IMR-90 (cell line): Measurements from ENCODE around the gene ZNF592.

ENCODE experiments used
- CEBPB ChIP-seq: IDR thresholded peaks from 2 replicates; pipeline ENCODE4 v1.6.1; 2012; ENCODE audit warnings: low read depth, low read length, improper control_type of control experiment
- CTCF ChIP-seq: conservative IDR thresholded peaks from 2 replicates; pipeline ENCODE4 v1.5.1; 2012; ENCODE audit warnings: mild to moderate bottlenecking, low read depth, low read length, improper control_type of control experiment
- ELK1 ChIP-seq: fragments of 150-350 bp; IDR thresholded peaks from 2 replicates; pipeline ENCODE4 v1.6.1; 2016; ENCODE audit warnings: low read depth, mild to moderate bottlenecking, low read length, moderate library complexity, borderline replicate concordance
- FOS ChIP-seq: fragments of 150-350 bp; IDR thresholded peaks from 2 replicates; pipeline ENCODE4 v1.6.1; 2016; ENCODE audit warnings: low read depth, low read length
- MAFK ChIP-seq: IDR thresholded peaks from 2 replicates; pipeline ENCODE4 v1.6.1; 2012; ENCODE audit warnings: low read depth, low read length, improper control_type of control experiment
- MXI1 ChIP-seq: IDR thresholded peaks from 2 replicates; pipeline ENCODE4 v1.6.1; 2012; ENCODE audit warnings: low read depth, mild to moderate bottlenecking, low read length, moderate library complexity, borderline replicate concordance
- POLR2A ChIP-seq: IDR thresholded peaks from 2 replicates; pipeline ENCODE4 v1.6.1; 2012; ENCODE audit warnings: mild to moderate bottlenecking, low read depth, low read length
- RAD21 ChIP-seq: IDR thresholded peaks from 2 replicates; pipeline ENCODE4 v1.6.1; 2012; ENCODE audit warnings: low read length, improper control_type of control experiment
- RCOR1 ChIP-seq: IDR thresholded peaks from 2 replicates; pipeline ENCODE4 v1.6.1; 2012; ENCODE audit warnings: mild to moderate bottlenecking, low read length, improper control_type of control experiment; ENCODE audit not compliant: insufficient replicate concordance
- RFX5 ChIP-seq: IDR thresholded peaks from 2 replicates; pipeline ENCODE4 v1.8.0; 2012; ENCODE audit warnings: low read depth, mild to moderate bottlenecking, low read length, moderate library complexity
- SMC3 ChIP-seq: fragments of 150-350 bp; IDR thresholded peaks from 2 replicates; pipeline ENCODE4 v1.6.1; 2016; ENCODE audit warnings: low read depth, mild to moderate bottlenecking, antibody characterized with exemption, low read length, moderate library complexity
- USF2 ChIP-seq: fragments of 150-350 bp; IDR thresholded peaks from 2 replicates; pipeline ENCODE4 v1.6.1; 2017; ENCODE audit warnings: mild to moderate bottlenecking, antibody characterized with exemption, low read length, low read depth

GRCh38 chr15:84721371-84721770 lies 27.0 kb upstream of the ZNF592 start:
- TF ChIP-seq CTCF: no peak
- no peak for TF ChIP-seq FOS
- TF ChIP-seq RAD21: no peak
- TF ChIP-seq CEBPB: no peak
- TF ChIP-seq POLR2A: no peak
- no peak for TF ChIP-seq USF2
- no peak for TF ChIP-seq RFX5
- no peak for TF ChIP-seq ELK1
- TF ChIP-seq SMC3: no peak
- TF ChIP-seq RCOR1: no peak
- TF ChIP-seq MAFK: no peak
- no peak for TF ChIP-seq MXI1
